ENCODE measurements around the gene MTHFSD. TPM values are rescaled to one million over a fixed set of nuclear protein-coding genes. Genes with fewer than 3 reads are reported as not detected.

MTHFSD gene
- total and polyA plus RNA-seq, 2 of the 8 experiments (the other 6 are each of a cell fraction or from before 2014, with no cell fraction given) = 7.1 to 9.8 TPM

GRCh38 chr16:86501989-86502855 lies 52.8 kb downstream of the MTHFSD start:
- Histone ChIP-seq H4K8ac (ENCODE audit: extremely low read depth, insufficient read depth, low read length) (no peak overlapping the region), H2AK5ac (ENCODE audit: low read depth, low read length) (peak overlapping the region; percentile 91), H4K5ac (ENCODE audit: insufficient read length, low read depth, low read length) (no peak overlapping the region), H3K4me1 (replicated peaks in 1 of 4; ENCODE audit: control insufficient read depth in 3 of 4, insufficient read depth in 4 of 4, low read length in 3 of 4) (peaks cover 0 to 21% (median 10%) of the 10 kb centered on the region in 4 experiments; a peak in 6 of 7 replicates), H3K9me3 (ENCODE audit: insufficient read depth in 2 of 2, low read depth in 1 of 2, low read length in 1 of 2) (no peaks in the 10 kb centered on the region; a peak in 1 of 4 replicates), H3K4me3 (ENCODE audit: extremely low read depth in 1 of 4, insufficient read depth in 2 of 4, low read depth in 3 of 4, low read length in 4 of 4) (no peak overlapping the region), H3K23ac (ENCODE audit: insufficient read length) (no peak overlapping the region), H4K20me1 (replicated peaks in 1 of 2; ENCODE audit: control insufficient read depth in 1 of 2, insufficient read depth in 2 of 2, low read length in 2 of 2) (peaks cover 46 to 53% of the 10 kb centered on the region in 2 experiments), H3K79me1 (ENCODE audit: low read depth, low read length) (peaks cover 2% of the 10 kb centered on the region), H3K23me2 (ENCODE audit: low read depth, low read length) (no peaks in the 10 kb centered on the region; the same call in 1 of the 2 replicates), H2BK5ac (ENCODE audit: low read depth, low read length) (0 out of 2 replicates have a peak overlapping the region, but pooled peaks have one; percentile 6), H2BK20ac (ENCODE audit: low read length) (peak overlapping the region; percentile 75; the same call in 1 of the 2 replicates), H3K79me2 (ENCODE audit: control insufficient read depth in 1 of 2, insufficient read depth in 2 of 2, low read length in 2 of 2) (no peaks in the 10 kb centered on the region), H3K18ac (ENCODE audit: extremely low read depth, low read length) (peak overlapping the region; percentile 38; the same call in 1 of the 2 replicates), H4K91ac (replicated peaks; ENCODE audit: insufficient read length, low read length) (no peak overlapping the region), H3K4ac (replicated peaks; ENCODE audit: insufficient read length, low read depth, low read length) (no peak overlapping the region), H3K27me3 (replicated peaks in 1 of 4; ENCODE audit: control insufficient read depth in 3 of 4, extremely low read depth in 1 of 4, insufficient read depth in 3 of 4, low read length in 3 of 4) (peaks cover 99 to 100% (median 99%) of the 10 kb centered on the region in 4 experiments), H2BK120ac (replicated peaks; ENCODE audit: low read depth, low read length) (no peak overlapping the region), H3K27ac (ENCODE audit: low read depth, low read length) (no peak overlapping the region), H2BK12ac (ENCODE audit: low read depth, low read length) (peak overlapping the region; percentile 94), H2BK15ac (ENCODE audit: low read length) (peak overlapping the region; percentile 100; the same call in 1 of the 2 replicates), H3K4me2 (ENCODE audit: insufficient read depth in 1 of 2, low read depth in 2 of 2, low read length in 2 of 2) (peak overlapping the region in 1 of 2 experiments; percentile 29; a peak in 1 of 4 replicates), H3K36me3 (ENCODE audit: control insufficient read depth in 2 of 4, insufficient read depth in 4 of 4, low read length in 3 of 4) (peaks cover 0 to 4% (median 0%) of the 10 kb centered on the region in 4 experiments; a peak in 1 of 8 replicates), H3K56ac (replicated peaks; ENCODE audit: insufficient read length, low read depth, low read length) (no peak overlapping the region), H2AFZ (ENCODE audit: low read length) (no peak overlapping the region), H3K14ac (ENCODE audit: insufficient read length) (no peak overlapping the region), H3K9ac (replicated peaks in 1 of 4; ENCODE audit: extremely low read depth in 1 of 4, low read depth in 3 of 4, low read length in 3 of 4) (no peak overlapping the region)
- POLR2A ChIA-PET (ENCODE audit: partially characterized antibody) = interaction anchor here (1.1 kb wide), 1 partner anchor 14 kb away, joined by 4 read pairs; no protein-coding TSS in a partner anchor
- 18% methylated on average over 19 of the region's 19 CpGs; no CpG with 5 or more reads in 1 of the 2 experiments for whole genome bisulfite sequencing, 2 experiments (ENCODE audit: extremely low coverage in 1 of 2, insufficient coverage in 1 of 2, insufficient read length in 1 of 2, insufficient replicate concordance in 2 of 2, low coverage in 1 of 2, low lambda C conversion rate in 2 of 2, missing lambda C conversion rate in 1 of 2)
- DNase-seq (ENCODE audit: low read depth in 1 of 2, low spot score in 2 of 2) (no peak), FAIRE-seq (no peak)
- CTCF ChIA-PET (ENCODE audit: partially characterized antibody) = interaction anchor here (1.0 to 2.1 kb wide), 2 partner anchors 9 to 15 kb away, joined by 3 to 16 read pairs; no protein-coding TSS in a partner anchor
- TF ChIP-seq GABPA (IDR thresholded peaks at IDR 0.05; ENCODE audit: borderline replicate concordance, insufficient read depth, low read length) = no peak
- peak; percentile 92 for TF ChIP-seq RNF2 (IDR thresholded peaks at IDR 0.05; ENCODE audit: borderline replicate concordance, low read depth, low read length, missing control alignments, poor library complexity, severe bottlenecking)
- TF ChIP-seq EZH2 (IDR thresholded peaks at IDR 0.05; ENCODE audit: low read depth, low read length, severe bottlenecking) = peak; percentile 82
- TF ChIP-seq CBX8 (IDR thresholded peaks at IDR 0.05; ENCODE audit: borderline replicate concordance, low read depth, low read length) = peak; percentile 62; the same call in 1 of the 2 replicates
- TF ChIP-seq SUZ12 (IDR thresholded peaks at IDR 0.05; ENCODE audit: low read length) = peak; percentile 7

Measured in H1 (cell line).